Endothelial cell (in vitro differentiated cells): Measurements from ENCODE around the gene TBL1X. TPM values are rescaled to one million over a fixed set of nuclear protein-coding genes. Genes with fewer than 3 reads are reported as not detected.

Experiments
- DNase-seq: peaks from one replicate; pipeline ENCODE4 v3.0.0; 2021; ENCODE audit warnings: low spot score
- H3K27ac Mint-ChIP-seq: one replicate; pipeline ENCODE4 v1.8.0; 2021; ENCODE audit warnings: mixed read lengths, inconsistent platforms; ENCODE audit not compliant: unreplicated experiment
- H3K27me3 Mint-ChIP-seq: one replicate; pipeline ENCODE4 v1.8.0; 2021; ENCODE audit warnings: mild to moderate bottlenecking, moderate library complexity, mixed read lengths, inconsistent platforms; ENCODE audit not compliant: unreplicated experiment
- H3K36me3 Mint-ChIP-seq: one replicate; pipeline ENCODE4 v1.8.0; 2021; ENCODE audit warnings: mild to moderate bottlenecking, low read depth, mixed read lengths, inconsistent platforms; ENCODE audit not compliant: unreplicated experiment
- H3K4me1 Mint-ChIP-seq: one replicate; pipeline ENCODE4 v1.8.0; 2021; ENCODE audit warnings: mild to moderate bottlenecking, mixed read lengths, inconsistent platforms; ENCODE audit not compliant: unreplicated experiment
- H3K4me3 Mint-ChIP-seq: one replicate; pipeline ENCODE4 v1.8.0; 2021; ENCODE audit warnings: mild to moderate bottlenecking, mixed read lengths, inconsistent platforms; ENCODE audit not compliant: unreplicated experiment
- H3K9me3 Mint-ChIP-seq: one replicate; pipeline ENCODE4 v1.8.0; 2021; ENCODE audit warnings: mixed read lengths, inconsistent platforms; ENCODE audit not compliant: unreplicated experiment
- CTCF ChIP-seq: fragments of 200-600 bp; sonication (generic); IDR thresholded peaks from one replicate; pipeline ENCODE4 v1.5.0; 2021; ENCODE audit warnings: antibody characterized with exemption; ENCODE audit not compliant: unreplicated experiment
- total RNA-seq: library from RNA; stranded (reverse); fragmentation: NEBNext Ultra II Directional; extraction: Animal tissue kit (Norgen Biotek cat#: 25700); gene quantifications from one replicate; pipeline ENCODE4 v1.2.1, GENCODE V29; 2021; ENCODE audit not compliant: unreplicated experiment

The TBL1X gene
- total RNA-seq, 1 donor from 2014 or later, result 19.4 TPM

GRCh38 chrX:9670136-9670814 lies 205.4 kb downstream of the TBL1X start:
- H3K4me3 Mint-ChIP-seq, result no peak overlapping the region
- no peak overlapping the region for H3K27ac Mint-ChIP-seq
- no peaks in the 10 kb centered on the region for H3K9me3 Mint-ChIP-seq
- no peak for DNase-seq
- no peak for TF ChIP-seq CTCF
- peaks cover 10% of the 10 kb centered on the region for H3K36me3 Mint-ChIP-seq
- peaks cover 3% of the 10 kb centered on the region for H3K4me1 Mint-ChIP-seq
- H3K27me3 Mint-ChIP-seq, result peaks cover 1% of the 10 kb centered on the region

GRCh38 chrX:9671998-9672397 lies 207.1 kb downstream of the TBL1X start:
- Mint-ChIP-seq H3K4me3 (no peak overlapping the region), H3K27ac (no peak overlapping the region)

GRCh38 chrX:9676306-9676705 lies 211.4 kb downstream of the TBL1X start:
- no peak for TF ChIP-seq CTCF
- H3K27me3 Mint-ChIP-seq, result no peaks in the 10 kb centered on the region
- DNase-seq, result no peak
- H3K27ac Mint-ChIP-seq, result no peak overlapping the region
- H3K9me3 Mint-ChIP-seq, result no peaks in the 10 kb centered on the region
- peaks cover 3% of the 10 kb centered on the region for H3K4me1 Mint-ChIP-seq
- no peak overlapping the region for H3K4me3 Mint-ChIP-seq
- H3K36me3 Mint-ChIP-seq, result peaks cover 6% of the 10 kb centered on the region

More at GRCh38 chrX:9671998-9672397, 207.1 kb downstream of the TBL1X start:
- no peak for DNase-seq
- Mint-ChIP-seq H3K9me3 (no peaks in the 10 kb centered on the region), H3K36me3 (peaks cover 6% of the 10 kb centered on the region), H3K27me3 (no peaks in the 10 kb centered on the region), H3K4me1 (peaks cover 3% of the 10 kb centered on the region)
- no peak for TF ChIP-seq CTCF

- Mint-ChIP-seq H3K4me1 (peaks cover 3% of the 10 kb centered on the region), H3K27me3 (no peaks in the 10 kb centered on the region), H3K27ac (no peak overlapping the region), H3K9me3 (no peaks in the 10 kb centered on the region), H3K4me3 (no peak overlapping the region), H3K36me3 (peaks cover 6% of the 10 kb centered on the region)
- no peak for TF ChIP-seq CTCF
- DNase-seq, result no peak
Measured at GRCh38 chrX:9676738-9677097, 211.9 kb downstream of the TBL1X start.

- no peak for TF ChIP-seq CTCF
- DNase-seq, result no peak
- Mint-ChIP-seq H3K27ac (no peak overlapping the region), H3K4me1 (peaks cover 3% of the 10 kb centered on the region), H3K9me3 (no peaks in the 10 kb centered on the region), H3K36me3 (peaks cover 5% of the 10 kb centered on the region), H3K4me3 (no peak overlapping the region), H3K27me3 (no peaks in the 10 kb centered on the region)
Measured at GRCh38 chrX:9677098-9677739, 212.4 kb downstream of the TBL1X start.
